ENCODE results near the gene PHF12.

Gene PHF12

DNA sequence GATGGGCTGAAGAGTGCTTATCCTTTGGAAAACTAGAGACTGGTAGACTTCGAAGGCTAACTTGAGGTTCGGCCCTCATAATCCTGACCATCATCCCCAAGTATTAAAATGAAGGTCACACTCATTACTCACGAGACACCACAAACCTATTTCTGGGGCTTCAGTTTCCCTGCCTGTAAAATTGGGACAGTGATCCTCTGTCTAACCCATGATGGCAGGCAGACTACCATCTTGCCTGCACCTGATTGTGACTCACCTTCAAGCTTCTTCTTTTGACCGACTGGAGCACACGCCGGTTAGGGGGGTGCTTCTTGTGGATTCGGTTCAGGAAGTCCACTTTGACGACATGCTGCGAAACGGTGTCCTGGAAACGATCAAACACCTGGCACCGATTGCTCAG, 34.3 kb downstream of the PHF12 start:
- Histone ChIP-seq H3K27me3 (replicated peaks; ENCODE audit: control insufficient read depth, insufficient read depth, low read length, poor library complexity, severe bottlenecking) (no peaks in the 10 kb centered on the region), H3K36me3 (ENCODE audit: control insufficient read depth, insufficient read depth, low read length) (peaks cover 93% of the 10 kb centered on the region), H3K4me3 (ENCODE audit: insufficient read depth, low read depth, low read length, poor library complexity, severe bottlenecking) (no peak overlapping the region), H3K27ac (ENCODE audit: insufficient read depth, low read length, poor library complexity, severe bottlenecking) (no peak overlapping the region), H3K4me1 (ENCODE audit: control insufficient read depth, insufficient read depth, low read length, poor library complexity, severe bottlenecking) (no peaks in the 10 kb centered on the region), H3K9me3 (ENCODE audit: control insufficient read depth, low read length) (no peaks in the 10 kb centered on the region)
- no peak for DNase-seq

DNA sequence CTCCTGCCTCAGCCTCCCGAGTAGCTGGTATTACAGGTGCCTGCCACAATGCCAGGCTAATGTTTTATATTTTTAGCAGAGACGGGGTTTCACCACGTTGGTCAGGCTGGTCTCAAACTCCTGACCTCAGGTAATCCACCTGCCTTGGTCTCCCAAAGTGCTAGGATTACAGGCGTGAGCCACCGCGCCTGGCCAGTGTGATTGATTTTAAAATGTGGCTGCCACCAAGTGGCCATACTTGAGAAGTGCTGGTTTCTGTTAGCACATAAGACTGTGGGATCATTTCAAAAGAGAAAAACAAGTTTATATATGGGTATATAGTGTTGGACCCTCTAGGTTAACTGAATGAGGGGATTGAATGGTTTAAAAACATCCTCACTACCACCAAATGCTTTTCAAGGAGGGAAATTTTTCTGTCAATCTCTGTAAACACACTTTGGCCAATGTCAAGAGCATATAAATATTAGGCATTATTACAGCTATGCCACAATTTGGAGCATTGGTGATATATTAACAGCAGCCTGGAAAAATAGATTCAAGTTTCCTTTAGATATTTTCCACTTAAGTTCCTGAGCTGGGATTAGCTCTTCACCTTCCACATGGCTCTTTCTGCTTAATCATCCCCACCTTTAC, 34.9 kb downstream of the PHF12 start:
- Histone ChIP-seq H3K27ac (ENCODE audit: insufficient read depth, low read length, poor library complexity, severe bottlenecking) (no peak overlapping the region), H3K9me3 (ENCODE audit: control insufficient read depth, low read length) (no peaks in the 10 kb centered on the region), H3K27me3 (replicated peaks; ENCODE audit: control insufficient read depth, insufficient read depth, low read length, poor library complexity, severe bottlenecking) (no peaks in the 10 kb centered on the region), H3K4me1 (ENCODE audit: control insufficient read depth, insufficient read depth, low read length, poor library complexity, severe bottlenecking) (no peaks in the 10 kb centered on the region), H3K4me3 (ENCODE audit: insufficient read depth, low read depth, low read length, poor library complexity, severe bottlenecking) (no peak overlapping the region), H3K36me3 (ENCODE audit: control insufficient read depth, insufficient read depth, low read length) (peaks cover 93% of the 10 kb centered on the region)
- DNase-seq = no peak

DNA sequence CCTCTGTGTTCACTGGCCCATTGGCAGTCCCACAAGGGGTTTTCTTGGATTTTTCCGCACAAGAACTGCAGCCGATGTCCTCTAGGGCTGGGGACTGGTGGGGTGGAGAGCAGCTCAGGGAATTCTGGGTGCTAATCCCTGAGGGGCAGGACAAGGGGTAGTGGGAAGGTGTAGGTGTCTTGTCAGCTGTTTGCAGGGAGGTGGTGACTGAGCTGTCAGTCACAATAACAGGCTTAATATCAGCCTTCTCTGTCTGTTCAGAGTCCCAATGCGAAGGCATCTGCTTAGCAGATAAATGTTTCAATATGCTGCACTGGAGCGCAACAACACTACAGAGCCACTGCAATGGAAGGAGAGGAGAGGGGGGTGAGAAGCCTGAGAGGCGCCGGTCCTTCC, 38.4 kb downstream of the PHF12 start:
- Histone ChIP-seq H3K36me3 (ENCODE audit: control insufficient read depth, insufficient read depth, low read length) (peaks cover 97% of the 10 kb centered on the region), H3K27me3 (replicated peaks; ENCODE audit: control insufficient read depth, insufficient read depth, low read length, poor library complexity, severe bottlenecking) (no peaks in the 10 kb centered on the region), H3K9me3 (ENCODE audit: control insufficient read depth, low read length) (no peaks in the 10 kb centered on the region), H3K27ac (ENCODE audit: insufficient read depth, low read length, poor library complexity, severe bottlenecking) (no peak overlapping the region), H3K4me3 (ENCODE audit: insufficient read depth, low read depth, low read length, poor library complexity, severe bottlenecking) (no peak overlapping the region), H3K4me1 (ENCODE audit: control insufficient read depth, insufficient read depth, low read length, poor library complexity, severe bottlenecking) (no peaks in the 10 kb centered on the region)
- DNase-seq = no peak

DNA sequence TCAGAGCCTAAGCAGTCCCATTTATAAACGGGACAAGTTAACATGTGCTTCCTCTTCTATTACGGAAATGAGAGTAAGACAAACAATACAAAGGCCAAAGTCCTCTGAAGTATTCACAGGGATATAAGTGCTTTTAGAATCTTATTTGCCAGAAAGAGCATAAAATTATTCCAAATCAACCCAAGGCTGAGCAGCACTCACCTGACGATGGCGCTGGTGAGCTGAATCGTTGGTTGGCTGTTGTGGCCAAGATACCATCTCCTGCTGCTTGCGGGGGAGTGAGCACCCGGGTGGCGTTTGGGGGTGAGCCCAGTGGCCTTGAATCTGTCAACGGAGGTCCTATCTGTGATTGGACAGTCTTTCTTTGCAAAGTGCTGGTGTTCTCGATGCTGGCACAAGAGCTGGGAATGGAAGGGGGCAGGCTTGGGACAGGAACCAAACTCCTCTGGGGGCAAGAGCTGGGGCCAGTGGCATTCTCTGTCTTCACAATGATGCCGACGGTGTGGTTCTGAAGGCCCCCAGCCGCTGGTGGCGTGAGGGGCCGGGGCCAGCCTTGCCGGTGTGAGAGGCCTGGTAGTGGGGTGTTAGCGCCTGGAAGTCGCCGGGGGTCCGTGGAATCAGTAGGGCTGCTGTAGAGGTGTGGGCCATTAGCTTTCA, 38.9 kb downstream of the PHF12 start:
- DNase-seq = no peak
- H3K27me3 ChIP-seq (replicated peaks; ENCODE audit: control insufficient read depth, insufficient read depth, low read length, poor library complexity, severe bottlenecking) = no peaks in the 10 kb centered on the region
- no peak overlapping the region for H3K4me3 ChIP-seq (ENCODE audit: insufficient read depth, low read depth, low read length, poor library complexity, severe bottlenecking)
- H3K4me1 ChIP-seq (ENCODE audit: control insufficient read depth, insufficient read depth, low read length, poor library complexity, severe bottlenecking) = no peaks in the 10 kb centered on the region
- H3K9me3 ChIP-seq (ENCODE audit: control insufficient read depth, low read length) = no peaks in the 10 kb centered on the region
- H3K27ac ChIP-seq (ENCODE audit: insufficient read depth, low read length, poor library complexity, severe bottlenecking) = no peak overlapping the region
- peaks cover 97% of the 10 kb centered on the region for H3K36me3 ChIP-seq (ENCODE audit: control insufficient read depth, insufficient read depth, low read length)

DNA sequence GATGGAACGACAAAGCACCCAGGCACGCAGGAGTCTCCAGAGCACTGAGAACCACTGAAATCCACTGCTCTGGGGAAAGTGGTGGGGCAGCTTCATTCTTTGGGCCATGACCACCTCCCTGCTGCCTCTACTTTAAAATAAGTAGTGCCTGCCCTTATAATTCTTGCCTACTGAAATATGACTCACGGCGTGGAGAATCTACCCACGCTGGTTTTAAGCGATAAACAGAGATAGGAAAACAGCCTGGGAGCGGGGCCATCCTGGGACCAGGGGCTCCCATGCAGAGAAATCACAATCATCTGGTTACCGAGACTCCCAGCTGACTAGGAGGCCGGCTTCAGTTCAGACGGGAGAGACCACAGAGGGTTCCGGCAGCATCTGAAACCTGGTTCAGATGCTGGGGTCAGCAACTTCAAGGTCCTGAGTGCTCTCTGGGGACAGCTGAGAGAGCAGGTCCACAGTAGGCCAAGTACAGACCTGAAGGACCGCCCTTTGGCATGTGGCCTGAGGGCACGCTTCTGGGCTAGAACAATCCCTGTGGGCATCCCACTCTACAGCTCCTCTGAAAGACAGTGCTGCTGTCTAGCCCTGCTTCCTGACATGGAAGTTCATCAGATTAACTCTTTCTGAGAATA, 39.8 kb downstream of the PHF12 start:
- no peak overlapping the region for H3K4me3 ChIP-seq (ENCODE audit: insufficient read depth, low read depth, low read length, poor library complexity, severe bottlenecking)
- H3K27ac ChIP-seq (ENCODE audit: insufficient read depth, low read length, poor library complexity, severe bottlenecking) = no peak overlapping the region
- no peaks in the 10 kb centered on the region for H3K9me3 ChIP-seq (ENCODE audit: control insufficient read depth, low read length)
- peaks cover 96% of the 10 kb centered on the region for H3K36me3 ChIP-seq (ENCODE audit: control insufficient read depth, insufficient read depth, low read length)
- no peak for DNase-seq
- no peaks in the 10 kb centered on the region for H3K4me1 ChIP-seq (ENCODE audit: control insufficient read depth, insufficient read depth, low read length, poor library complexity, severe bottlenecking)
- H3K27me3 ChIP-seq (replicated peaks; ENCODE audit: control insufficient read depth, insufficient read depth, low read length, poor library complexity, severe bottlenecking) = no peaks in the 10 kb centered on the region

DNA sequence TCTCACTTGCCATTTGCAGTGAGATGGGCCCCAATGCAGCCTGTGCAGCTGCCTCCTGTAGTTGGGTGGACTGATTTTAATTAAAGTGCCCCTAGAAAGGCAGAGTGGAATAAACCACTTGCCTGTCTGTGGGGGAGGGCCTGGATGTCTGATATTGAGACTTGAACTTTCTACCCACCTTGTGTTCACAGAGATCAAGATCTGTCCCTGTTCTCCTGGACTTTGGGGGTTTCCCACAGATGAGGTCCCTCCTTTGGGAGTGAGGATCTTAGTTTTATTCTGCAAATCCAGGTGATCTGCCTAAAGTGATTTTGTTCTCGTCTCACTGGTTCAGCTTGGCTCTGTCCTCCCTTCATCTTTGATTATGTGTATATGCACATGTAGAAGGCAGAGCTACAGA, 40.8 kb downstream of the PHF12 start:
- H3K9me3 ChIP-seq (ENCODE audit: control insufficient read depth, low read length) = no peaks in the 10 kb centered on the region
- no peak overlapping the region for H3K4me3 ChIP-seq (ENCODE audit: insufficient read depth, low read depth, low read length, poor library complexity, severe bottlenecking)
- no peak overlapping the region for H3K27ac ChIP-seq (ENCODE audit: insufficient read depth, low read length, poor library complexity, severe bottlenecking)
- H3K36me3 ChIP-seq (ENCODE audit: control insufficient read depth, insufficient read depth, low read length) = peaks cover 95% of the 10 kb centered on the region
- DNase-seq = no peak
- no peaks in the 10 kb centered on the region for H3K27me3 ChIP-seq (replicated peaks; ENCODE audit: control insufficient read depth, insufficient read depth, low read length, poor library complexity, severe bottlenecking)
- H3K4me1 ChIP-seq (ENCODE audit: control insufficient read depth, insufficient read depth, low read length, poor library complexity, severe bottlenecking) = no peaks in the 10 kb centered on the region

DNA sequence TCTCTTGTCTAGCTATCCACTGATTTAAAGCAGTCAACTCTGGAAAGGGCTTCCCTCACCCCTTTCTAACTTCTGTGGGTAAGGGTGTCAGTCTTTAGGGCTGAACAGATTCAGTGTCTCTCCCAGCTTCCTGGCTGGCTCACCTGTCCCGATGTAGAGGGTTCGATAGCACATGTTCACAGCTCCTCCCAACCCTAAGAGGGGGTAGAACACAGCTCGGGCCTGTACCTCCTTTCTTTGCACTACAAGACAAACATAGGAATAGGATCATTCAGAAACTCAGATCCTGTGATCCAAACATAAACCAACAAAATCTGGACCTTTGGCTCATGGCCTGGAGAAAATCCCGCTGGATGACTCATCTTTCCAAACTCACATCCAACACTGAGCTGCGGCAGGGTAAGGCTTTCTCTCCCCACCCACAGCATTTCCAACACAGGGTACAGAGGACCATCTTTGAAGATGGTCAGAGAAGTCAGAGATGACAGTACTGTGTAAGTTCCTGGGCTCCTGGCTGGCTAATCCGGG, 42.6 kb downstream of the PHF12 start:
- Histone ChIP-seq H3K27me3 (replicated peaks; ENCODE audit: control insufficient read depth, insufficient read depth, low read length, poor library complexity, severe bottlenecking) (no peaks in the 10 kb centered on the region), H3K36me3 (ENCODE audit: control insufficient read depth, insufficient read depth, low read length) (peaks cover 78% of the 10 kb centered on the region), H3K4me3 (ENCODE audit: insufficient read depth, low read depth, low read length, poor library complexity, severe bottlenecking) (no peak overlapping the region), H3K27ac (ENCODE audit: insufficient read depth, low read length, poor library complexity, severe bottlenecking) (no peak overlapping the region), H3K9me3 (ENCODE audit: control insufficient read depth, low read length) (no peaks in the 10 kb centered on the region), H3K4me1 (ENCODE audit: control insufficient read depth, insufficient read depth, low read length, poor library complexity, severe bottlenecking) (no peaks in the 10 kb centered on the region)
- no peak for DNase-seq

DNA sequence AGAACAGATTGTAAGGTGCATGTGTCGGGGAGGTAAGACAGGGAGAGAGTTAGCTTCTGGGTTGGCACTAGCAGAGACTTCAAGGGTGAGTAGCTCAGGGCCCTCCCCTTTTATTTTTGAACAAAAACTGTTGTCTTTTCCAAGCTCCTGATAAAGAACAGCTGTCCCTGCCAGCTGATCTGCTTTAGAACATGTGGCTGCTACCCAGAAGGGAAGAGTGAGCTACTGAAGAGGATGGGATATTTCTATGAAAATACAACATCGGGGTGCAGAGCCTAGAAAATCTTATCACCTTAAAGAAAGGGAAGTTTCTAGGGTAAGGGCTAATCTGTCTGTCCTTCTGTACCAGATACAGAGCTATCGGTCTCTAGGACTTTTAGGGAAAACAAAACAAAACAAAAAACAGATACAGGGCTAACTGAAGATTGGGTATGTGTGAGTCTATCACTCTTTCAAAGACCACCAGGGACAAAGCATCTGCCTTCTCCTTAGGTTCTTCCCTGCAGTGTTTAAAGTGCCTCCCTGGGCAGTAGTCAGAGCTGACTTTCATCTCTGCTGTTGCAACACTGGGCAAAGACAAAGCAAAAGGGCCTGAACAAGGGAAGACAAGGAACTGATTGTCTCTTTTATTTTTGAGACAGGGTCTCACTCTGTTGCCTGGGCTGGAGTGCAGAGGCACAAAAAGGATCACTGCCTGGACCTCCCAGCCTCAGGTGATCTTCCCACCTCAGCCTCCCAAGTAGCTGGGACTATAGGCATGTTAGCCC, 43.4 kb downstream of the PHF12 start:
- Histone ChIP-seq H3K27me3 (replicated peaks; ENCODE audit: control insufficient read depth, insufficient read depth, low read length, poor library complexity, severe bottlenecking) (no peaks in the 10 kb centered on the region), H3K4me3 (ENCODE audit: insufficient read depth, low read depth, low read length, poor library complexity, severe bottlenecking) (no peak overlapping the region), H3K9me3 (ENCODE audit: control insufficient read depth, low read length) (no peaks in the 10 kb centered on the region), H3K27ac (ENCODE audit: insufficient read depth, low read length, poor library complexity, severe bottlenecking) (no peak overlapping the region), H3K4me1 (ENCODE audit: control insufficient read depth, insufficient read depth, low read length, poor library complexity, severe bottlenecking) (peaks cover 3% of the 10 kb centered on the region), H3K36me3 (ENCODE audit: control insufficient read depth, insufficient read depth, low read length) (peaks cover 70% of the 10 kb centered on the region)
- DNase-seq = no peak

DNA sequence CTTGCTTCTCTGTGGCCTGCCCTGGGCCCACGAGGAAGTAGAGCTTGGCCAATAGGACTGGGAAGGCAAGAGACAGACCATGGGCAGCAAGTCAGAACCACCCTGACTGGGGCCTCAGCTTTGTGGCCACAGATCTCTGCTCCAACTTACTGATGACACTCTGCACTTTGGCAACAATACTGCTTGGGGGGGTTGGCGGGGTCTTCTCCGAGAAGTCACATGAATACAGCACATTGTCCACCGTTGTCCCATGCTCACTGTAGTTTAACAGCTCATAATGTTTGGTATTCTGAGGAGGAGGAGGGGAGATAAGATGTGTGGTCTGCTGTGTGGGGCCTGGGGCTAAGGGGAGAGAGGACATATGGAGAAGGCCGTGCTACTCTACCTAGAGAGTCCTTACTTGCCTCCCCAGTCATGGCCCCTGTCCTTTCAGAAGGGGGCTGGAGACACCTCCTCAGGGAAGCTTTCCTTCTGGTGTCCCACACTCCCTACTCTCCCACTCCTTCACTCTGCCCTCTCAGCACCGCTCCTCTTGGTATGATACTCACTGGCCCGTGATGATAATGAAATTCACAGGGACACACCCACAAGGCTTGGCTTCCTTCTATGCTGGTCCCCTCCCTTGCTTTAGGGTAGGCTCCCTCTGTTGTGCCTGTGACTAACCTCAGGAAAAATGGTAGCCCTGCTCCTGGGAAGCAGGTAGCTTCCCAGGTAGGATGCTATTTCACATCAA, 44.4 kb downstream of the PHF12 start:
- H3K9me3 ChIP-seq (ENCODE audit: control insufficient read depth, low read length) = no peaks in the 10 kb centered on the region
- DNase-seq = no peak
- H3K4me3 ChIP-seq (ENCODE audit: insufficient read depth, low read depth, low read length, poor library complexity, severe bottlenecking) = no peak overlapping the region
- no peaks in the 10 kb centered on the region for H3K27me3 ChIP-seq (replicated peaks; ENCODE audit: control insufficient read depth, insufficient read depth, low read length, poor library complexity, severe bottlenecking)
- H3K27ac ChIP-seq (ENCODE audit: insufficient read depth, low read length, poor library complexity, severe bottlenecking) = no peak overlapping the region
- H3K4me1 ChIP-seq (ENCODE audit: control insufficient read depth, insufficient read depth, low read length, poor library complexity, severe bottlenecking) = peaks cover 5% of the 10 kb centered on the region
- peaks cover 59% of the 10 kb centered on the region for H3K36me3 ChIP-seq (ENCODE audit: control insufficient read depth, insufficient read depth, low read length)
